Colonic mucosa (tissue), 4 donors: ENCODE measurements around the gene BICC1. TPM values are rescaled to one million over a fixed set of nuclear protein-coding genes. Genes with fewer than 3 reads are reported as not detected.

ENCODE experiments used
- DNase-seq: peaks from one replicate; pipeline ENCODE4 v3.0.0-alpha.2; 2020
- H3K27ac ChIP-seq: fragments of 200-600 bp; one replicate; pipeline ENCODE4 v1.8.0; 2021
- H3K27me3 ChIP-seq: fragments of 200-600 bp; one replicate; pipeline ENCODE4 v1.8.0; 2021
- H3K36me3 ChIP-seq: fragments of 200-600 bp; one replicate; pipeline ENCODE4 v1.8.0; 2021
- H3K4me1 ChIP-seq: fragments of 200-600 bp; one replicate; pipeline ENCODE4 v1.8.0; 2021; ENCODE audit warnings: mild to moderate bottlenecking
- H3K4me3 ChIP-seq: fragments of 200-600 bp; one replicate; pipeline ENCODE4 v1.8.0; 2021
- H3K9ac ChIP-seq, 2 donors: one replicate each; pipeline ENCODE4 v1.7.0; 2013; ENCODE audit warnings: control low read depth in 2 of 2, low read depth in 2 of 2, low read length in 2 of 2
- H3K9me3 ChIP-seq: fragments of 200-600 bp; one replicate; pipeline ENCODE4 v1.8.0; 2021
- CTCF ChIP-seq: fragments of 200-600 bp; IDR thresholded peaks from one replicate; pipeline ENCODE4 v1.8.0; 2022; ENCODE audit warnings: antibody characterized with exemption, mild to moderate bottlenecking
- intact Hi-C: fragments of 100-400 bp; cut with DNase I; formaldehyde crosslinking; loops from one replicate; pipeline ENCODE4 v1.14.1; 2022
- total RNA-seq, 2 donors: library from RNA; stranded (reverse); fragmentation: NEBNext Ultra II Directional in 1 of 2; extraction: Animal tissue kit (Norgen Biotek cat#: 25700) in 1 of 2; gene quantifications; one replicate each; pipeline ENCODE4 v1.2.1, GENCODE V29; 2021
- donor health status: healthy.
- donor health status: DM: no; HTN: no; CAD: no.
- donor health status: DM: no; HTN: no; CAD: no.

Gene BICC1
- total RNA-seq, 2 donors from 2014 or later: 1.3 to 2.9 TPM

- intact Hi-C loops: no loop called here
- Histone ChIP-seq H3K27ac (no peak overlapping the region), H3K9me3 (no peaks in the 10 kb centered on the region), H3K27me3 (no peaks in the 10 kb centered on the region), H3K36me3 (no peaks in the 10 kb centered on the region), H3K4me3 (no peak overlapping the region), H3K4me1 (no peaks in the 10 kb centered on the region), H3K9ac (no peak overlapping the region)
- no peak for TF ChIP-seq CTCF
- no peak for DNase-seq
These were observed 321.3 kb downstream of the BICC1 start for GRCh38 chr10:58833771-58834561.

GRCh38 chr10:58836176-58836700, 323.6 kb downstream of the BICC1 start:
- no peak for DNase-seq
- Histone ChIP-seq H3K4me3 (no peak overlapping the region), H3K9me3 (no peaks in the 10 kb centered on the region), H3K36me3 (no peaks in the 10 kb centered on the region), H3K27me3 (no peaks in the 10 kb centered on the region), H3K4me1 (no peaks in the 10 kb centered on the region), H3K27ac (no peak overlapping the region), H3K9ac (no peak overlapping the region)
- no peak for TF ChIP-seq CTCF
- intact Hi-C loops: no loop called here

- intact Hi-C loops: no loop called here
- Histone ChIP-seq H3K9ac (no peak overlapping the region), H3K27me3 (no peaks in the 10 kb centered on the region), H3K9me3 (no peaks in the 10 kb centered on the region), H3K4me3 (no peak overlapping the region), H3K36me3 (no peaks in the 10 kb centered on the region), H3K27ac (no peak overlapping the region), H3K4me1 (no peaks in the 10 kb centered on the region)
- DNase-seq: no peak
- no peak for TF ChIP-seq CTCF
These were observed 324.4 kb downstream of the BICC1 start for GRCh38 chr10:58836991-58837575.

- no peak for TF ChIP-seq CTCF
- intact Hi-C loops: no loop called here
- H3K9ac ChIP-seq: no peak overlapping the region
These were observed 325.2 kb downstream of the BICC1 start for GRCh38 chr10:58837826-58838225.

GRCh38 chr10:58838561-58839208, 326.0 kb downstream of the BICC1 start:
- DNase-seq: no peak
- Histone ChIP-seq H3K27ac (no peak overlapping the region), H3K4me1 (no peaks in the 10 kb centered on the region), H3K9ac (no peak overlapping the region), H3K9me3 (no peaks in the 10 kb centered on the region), H3K4me3 (no peak overlapping the region), H3K36me3 (no peaks in the 10 kb centered on the region), H3K27me3 (no peaks in the 10 kb centered on the region)
- no peak for TF ChIP-seq CTCF
- intact Hi-C loops: no loop called here

More at GRCh38 chr10:58837826-58838225, 325.2 kb downstream of the BICC1 start:
- Histone ChIP-seq H3K36me3 (no peaks in the 10 kb centered on the region), H3K4me3 (no peak overlapping the region), H3K27me3 (no peaks in the 10 kb centered on the region), H3K4me1 (no peaks in the 10 kb centered on the region), H3K9me3 (no peaks in the 10 kb centered on the region), H3K27ac (no peak overlapping the region)
- DNase-seq: no peak
